Esophagus squamous epithelium (tissue), 4 donors: ENCODE results near the gene PTPRD.

ENCODE experiments used
- CTCF ChIP-seq, 6 experiments: fragments of 450-650 bp in 4 of 6; fragments of 200-600 bp in 2 of 6; sonication (generic) in 2 of 6; IDR thresholded peaks; one replicate each; pipeline ENCODE4 v1.5.1; 2016 to 2019; ENCODE audit warnings: antibody characterized with exemption in 6 of 6, mild to moderate bottlenecking in 4 of 6, moderate library complexity in 4 of 6
- POLR2A ChIP-seq, 4 donors: fragments of 450-650 bp; IDR thresholded peaks; one replicate each; pipeline ENCODE4 v1.6.1; 2017; ENCODE audit warnings: antibody characterized with exemption in 4 of 4, mild to moderate bottlenecking in 4 of 4, moderate library complexity in 3 of 4

GRCh38 chr9:8888591-8888990, 1724.2 kb downstream of the PTPRD start:
- TF ChIP-seq POLR2A (IDR thresholded peaks at IDR 0.05) (no peak), CTCF (IDR thresholded peaks at IDR 0.05) (no peak)
